GM19397 (cell line): ENCODE data around the gene CCDC192.

Source experiments
- ATAC-seq: cut with Tn5 transposase; IDR thresholded peaks from one replicate; pipeline ENCODE4 v1.9.1; 2021; ENCODE audit warnings: mild to moderate bottlenecking, moderate library complexity; ENCODE audit not compliant: unreplicated experiment

The CCDC192 gene

GRCh38 chr5:127871503-127872153 lies 168.4 kb downstream of the CCDC192 start:
- no peak for ATAC-seq

GRCh38 chr5:127872494-127872893 lies 169.3 kb downstream of the CCDC192 start:
- no peak for ATAC-seq

GRCh38 chr5:127875235-127876021 lies 172.2 kb downstream of the CCDC192 start:
- ATAC-seq: peak; percentile 86

GRCh38 chr5:127876384-127876783 lies 173.2 kb downstream of the CCDC192 start:
- ATAC-seq: no peak

GRCh38 chr5:127878174-127878750 lies 175.1 kb downstream of the CCDC192 start:
- ATAC-seq: no peak

GRCh38 chr5:127884416-127884815 lies 181.2 kb downstream of the CCDC192 start:
- ATAC-seq: no peak

- ATAC-seq: no peak
Measured at GRCh38 chr5:127885176-127885575, 182.0 kb downstream of the CCDC192 start.

GRCh38 chr5:127886081-127886480 lies 182.9 kb downstream of the CCDC192 start:
- no peak for ATAC-seq

- ATAC-seq: no peak
Measured at GRCh38 chr5:127887282-127887681, 184.1 kb downstream of the CCDC192 start.

GRCh38 chr5:127891942-127892341 lies 188.8 kb downstream of the CCDC192 start:
- no peak for ATAC-seq

- ATAC-seq: no peak
Measured at GRCh38 chr5:127892467-127893207, 189.4 kb downstream of the CCDC192 start.

- no peak for ATAC-seq
Measured at GRCh38 chr5:127893232-127893631, 190.0 kb downstream of the CCDC192 start.

- ATAC-seq: no peak
Measured at GRCh38 chr5:127894461-127894860, 191.3 kb downstream of the CCDC192 start.

GRCh38 chr5:127898551-127899213 lies 195.5 kb downstream of the CCDC192 start:
- no peak for ATAC-seq

- no peak for ATAC-seq
Measured at GRCh38 chr5:127899214-127899610, 196.0 kb downstream of the CCDC192 start.

GRCh38 chr5:127906562-127907204 lies 203.5 kb downstream of the CCDC192 start:
- peak; percentile 56 for ATAC-seq

GRCh38 chr5:127907907-127908306 lies 204.7 kb downstream of the CCDC192 start:
- ATAC-seq: no peak

- ATAC-seq: peak; percentile 62
Measured at GRCh38 chr5:127909066-127909465, 205.9 kb downstream of the CCDC192 start.

GRCh38 chr5:127909821-127910220 lies 206.6 kb downstream of the CCDC192 start:
- ATAC-seq: no peak

GRCh38 chr5:127910307-127910956 lies 207.2 kb downstream of the CCDC192 start:
- no peak for ATAC-seq
